A549 (cell line): ENCODE measurements around the gene FAM227B.

Source experiments
- CHD2 ChIP-seq: fragments of 150-350 bp; IDR thresholded peaks from 2 replicates; pipeline ENCODE4 v1.6.1; 2014; ENCODE audit warnings: low read length; ENCODE audit not compliant: partially characterized antibody
- MAFK ChIP-seq: fragments of 450-650 bp; IDR thresholded peaks from 2 replicates; pipeline ENCODE4 v1.6.1; 2014; ENCODE audit not compliant: partially characterized antibody
- NR3C1 ChIP-seq: fragments of >200 bp; sonication (Bioruptor Twin); formaldehyde crosslinking; IDR thresholded peaks from 3 replicates; pipeline ENCODE4 v1.6.1; 2017
- POLR2A ChIP-seq: IDR thresholded peaks from 2 replicates; pipeline ENCODE4 v1.6.1; 2012; ENCODE audit warnings: mild to moderate bottlenecking, low read length
- TF ChIP-seq, protein P1 (sequence below): fragments of >200 bp; sonication (Bioruptor Twin); formaldehyde crosslinking; IDR thresholded peaks from 3 replicates; pipeline ENCODE4 v1.5.1; 2016

DNA sequence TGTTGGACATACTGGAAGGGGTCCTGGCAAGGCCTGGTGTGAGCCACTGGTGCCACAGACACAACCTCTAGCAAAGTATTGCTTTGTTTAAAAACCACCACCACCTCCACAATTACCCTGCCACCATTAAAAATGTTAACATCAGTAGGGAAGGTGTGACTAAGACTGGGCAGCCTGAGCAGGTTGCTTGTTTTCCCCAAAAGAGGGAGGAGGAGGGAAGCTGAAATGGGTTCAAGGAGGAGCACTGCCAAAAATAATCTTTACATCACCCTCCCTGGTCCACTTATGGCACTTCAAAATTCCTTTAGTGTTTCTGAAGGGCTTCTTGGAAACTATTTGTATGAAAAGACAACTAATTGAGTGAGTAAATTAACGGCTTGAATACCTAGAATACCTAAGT is 297.4 kb downstream of the FAM227B start:
- TF ChIP-seq MAFK (no peak), CHD2 (no peak), NR3C1 (no peak), POLR2A (no peak)
- TF ChIP-seq, protein P1, sequence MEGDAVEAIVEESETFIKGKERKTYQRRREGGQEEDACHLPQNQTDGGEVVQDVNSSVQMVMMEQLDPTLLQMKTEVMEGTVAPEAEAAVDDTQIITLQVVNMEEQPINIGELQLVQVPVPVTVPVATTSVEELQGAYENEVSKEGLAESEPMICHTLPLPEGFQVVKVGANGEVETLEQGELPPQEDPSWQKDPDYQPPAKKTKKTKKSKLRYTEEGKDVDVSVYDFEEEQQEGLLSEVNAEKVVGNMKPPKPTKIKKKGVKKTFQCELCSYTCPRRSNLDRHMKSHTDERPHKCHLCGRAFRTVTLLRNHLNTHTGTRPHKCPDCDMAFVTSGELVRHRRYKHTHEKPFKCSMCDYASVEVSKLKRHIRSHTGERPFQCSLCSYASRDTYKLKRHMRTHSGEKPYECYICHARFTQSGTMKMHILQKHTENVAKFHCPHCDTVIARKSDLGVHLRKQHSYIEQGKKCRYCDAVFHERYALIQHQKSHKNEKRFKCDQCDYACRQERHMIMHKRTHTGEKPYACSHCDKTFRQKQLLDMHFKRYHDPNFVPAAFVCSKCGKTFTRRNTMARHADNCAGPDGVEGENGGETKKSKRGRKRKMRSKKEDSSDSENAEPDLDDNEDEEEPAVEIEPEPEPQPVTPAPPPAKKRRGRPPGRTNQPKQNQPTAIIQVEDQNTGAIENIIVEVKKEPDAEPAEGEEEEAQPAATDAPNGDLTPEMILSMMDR = no peak
